IMR-90 (cell line): ENCODE results near the gene PRKCB. TPM values are rescaled to one million over a fixed set of nuclear protein-coding genes. Genes with fewer than 3 reads are reported as not detected.

Source experiments
- ATAC-seq: fragments of 200-7000 bp; cut with Tn5 transposase; 2 replicates; pipeline ENCODE4 v1.9.1; 2020; ENCODE audit warnings: low read depth, mild to moderate bottlenecking, moderate library complexity
- BruUV-seq: library from RNA; stranded (reverse); fragments of 400-500 nt; replicated peaks from 2 replicates; lab custom pipeline; 2021; lab: Mats Ljungman, UMichigan
- CTCF ChIA-PET: fragments of 300-600 bp; formaldehyde crosslinking; extraction: SDS; loops from one replicate; lab custom pipeline; 2021; ENCODE audit warnings: antibody characterized with exemption; lab: Yijun Ruan, JAX
- POLR2A ChIA-PET: fragments of 300-600 bp; sonication (Branson Sonifier 250); formaldehyde crosslinking; loops from one replicate; lab custom pipeline; 2022; ENCODE audit warnings: antibody characterized with exemption; ENCODE audit not compliant: unreplicated experiment; lab: Charles Lee
- DNase-seq: peaks from one replicate; pipeline ENCODE4 v3.0.0; 2013
- H2AFZ ChIP-seq: replicated peaks from 2 replicates; pipeline ENCODE3; 2013; ENCODE audit warnings: low read length, mild to moderate bottlenecking; ENCODE audit not compliant: poor library complexity
- H2AK5ac ChIP-seq: 2 replicates; pipeline ENCODE4 v1.6.1; 2013; ENCODE audit warnings: low read depth, low read length, inconsistent platforms
- H2AK9ac ChIP-seq: replicated peaks from 2 replicates; pipeline ENCODE3; 2013; ENCODE audit warnings: mild to moderate bottlenecking, low read depth, low read length, moderate library complexity; ENCODE audit not compliant: poor library complexity
- H2BK120ac ChIP-seq: 2 replicates; pipeline ENCODE4 v1.6.1; 2013; ENCODE audit warnings: low read depth, low read length, inconsistent platforms
- H2BK15ac ChIP-seq: 3 replicates; pipeline ENCODE4 v1.6.1; 2013; ENCODE audit warnings: low read depth, low read length, inconsistent platforms
- H2BK20ac ChIP-seq: 2 replicates; pipeline ENCODE4 v1.6.1; 2013; ENCODE audit warnings: low read depth, mild to moderate bottlenecking, inconsistent platforms, low read length, moderate library complexity
- H2BK5ac ChIP-seq: 2 replicates; pipeline ENCODE4 v1.6.1; 2013; ENCODE audit warnings: mild to moderate bottlenecking, low read depth, low read length, inconsistent platforms; ENCODE audit not compliant: poor library complexity, severe bottlenecking
- H3K14ac ChIP-seq: replicated peaks from 2 replicates; pipeline ENCODE4 v1.6.1; 2013; ENCODE audit warnings: low read depth, low read length, inconsistent platforms
- H3K18ac ChIP-seq: 2 replicates; pipeline ENCODE4 v1.6.1; 2013; ENCODE audit warnings: low read depth, low read length, control low read depth
- H3K23ac ChIP-seq: 2 replicates; pipeline ENCODE4 v1.6.1; 2013; ENCODE audit warnings: low read depth, low read length, inconsistent platforms
- H3K27ac ChIP-seq: 2 replicates; pipeline ENCODE4 v1.5.1; 2013; ENCODE audit warnings: mild to moderate bottlenecking, control low read depth, low read length; ENCODE audit not compliant: insufficient read depth
- H3K27me3 ChIP-seq: 2 replicates; pipeline ENCODE4 v1.6.1; 2013; ENCODE audit warnings: low read length; ENCODE audit not compliant: control insufficient read depth, insufficient read depth
- H3K36me3 ChIP-seq: 2 replicates; pipeline ENCODE4 v1.6.1; 2013; ENCODE audit warnings: low read length, mixed read lengths; ENCODE audit not compliant: control insufficient read depth, insufficient read depth
- H3K4ac ChIP-seq: 2 replicates; pipeline ENCODE4 v1.6.1; 2013; ENCODE audit warnings: low read depth, low read length, inconsistent platforms
- H3K4me1 ChIP-seq: 2 replicates; pipeline ENCODE4 v1.6.1; 2013; ENCODE audit warnings: low read length, mixed read lengths; ENCODE audit not compliant: control insufficient read depth, insufficient read depth
- H3K4me2 ChIP-seq: 2 replicates; pipeline ENCODE4 v1.6.1; 2013; ENCODE audit warnings: low read depth, mild to moderate bottlenecking, control low read depth, low read length, moderate library complexity
- H3K4me3 ChIP-seq: 2 replicates; pipeline ENCODE4 v1.5.1; 2013; ENCODE audit warnings: low read depth, mild to moderate bottlenecking, control low read depth, low read length, moderate library complexity; ENCODE audit not compliant: insufficient read depth
- H3K56ac ChIP-seq: 2 replicates; pipeline ENCODE4 v1.6.1; 2013; ENCODE audit warnings: low read length, inconsistent platforms; ENCODE audit not compliant: insufficient read depth; ENCODE audit errors: extremely low read depth
- H3K79me1 ChIP-seq, 2 experiments: 2 replicates each; pipeline ENCODE4 v1.6.1; 2013; ENCODE audit warnings: low read length in 2 of 2, inconsistent platforms in 1 of 2, low read depth in 1 of 2
- H3K9ac ChIP-seq: 2 replicates; pipeline ENCODE4 v1.6.1; 2013; ENCODE audit warnings: low read depth, low read length, control low read depth
- H3K9me1 ChIP-seq: 2 replicates; pipeline ENCODE4 v1.6.1; 2013; ENCODE audit warnings: low read length, inconsistent platforms; ENCODE audit not compliant: insufficient read depth
- H3K9me3 ChIP-seq: 2 replicates; pipeline ENCODE4 v1.6.1; 2013; ENCODE audit warnings: low read length; ENCODE audit not compliant: control insufficient read depth, insufficient read depth
- H4K20me1 ChIP-seq: 2 replicates; pipeline ENCODE4 v1.6.1; 2013; ENCODE audit warnings: low read length, inconsistent platforms; ENCODE audit not compliant: insufficient read depth
- H4K5ac ChIP-seq: 2 replicates; pipeline ENCODE4 v1.6.1; 2013; ENCODE audit warnings: mild to moderate bottlenecking, low read depth, low read length, control low read depth
- H4K8ac ChIP-seq, 2 experiments: 2 replicates each; pipeline ENCODE4 v1.6.1; 2013; ENCODE audit warnings: low read depth in 2 of 2, low read length in 2 of 2, control low read depth in 1 of 2, inconsistent platforms in 1 of 2
- H4K91ac ChIP-seq: 2 replicates; pipeline ENCODE4 v1.6.1; 2013; ENCODE audit warnings: low read depth, low read length, inconsistent platforms; ENCODE audit not compliant: insufficient read depth
- BHLHE40 ChIP-seq: fragments of 150-350 bp; IDR thresholded peaks from 2 replicates; pipeline ENCODE4 v1.6.1; 2016; ENCODE audit warnings: mild to moderate bottlenecking, low read depth, low read length
- CEBPB ChIP-seq: IDR thresholded peaks from 2 replicates; pipeline ENCODE4 v1.6.1; 2012; ENCODE audit warnings: low read depth, low read length, improper control_type of control experiment
- CHD1 ChIP-seq: IDR thresholded peaks from 2 replicates; pipeline ENCODE4 v1.6.1; 2012; ENCODE audit warnings: low read depth, low read length, improper control_type of control experiment
- ELK1 ChIP-seq: fragments of 150-350 bp; IDR thresholded peaks from 2 replicates; pipeline ENCODE4 v1.6.1; 2016; ENCODE audit warnings: low read depth, mild to moderate bottlenecking, low read length, moderate library complexity, borderline replicate concordance
- FOS ChIP-seq: fragments of 150-350 bp; IDR thresholded peaks from 2 replicates; pipeline ENCODE4 v1.6.1; 2016; ENCODE audit warnings: low read depth, low read length
- MAFK ChIP-seq: IDR thresholded peaks from 2 replicates; pipeline ENCODE4 v1.6.1; 2012; ENCODE audit warnings: low read depth, low read length, improper control_type of control experiment
- MAZ ChIP-seq: IDR thresholded peaks from 2 replicates; pipeline ENCODE4 v1.6.1; 2012; ENCODE audit warnings: low read depth, mild to moderate bottlenecking, low read length, improper control_type of control experiment, moderate library complexity, borderline replicate concordance
- MXI1 ChIP-seq: IDR thresholded peaks from 2 replicates; pipeline ENCODE4 v1.6.1; 2012; ENCODE audit warnings: low read depth, mild to moderate bottlenecking, low read length, moderate library complexity, borderline replicate concordance
- NFE2L2 ChIP-seq: fragments of 150-350 bp; IDR thresholded peaks from 2 replicates; pipeline ENCODE4 v1.6.1; 2016; ENCODE audit warnings: low read depth, mild to moderate bottlenecking, low read length
- POLR2A ChIP-seq: IDR thresholded peaks from 2 replicates; pipeline ENCODE4 v1.6.1; 2012; ENCODE audit warnings: mild to moderate bottlenecking, low read depth, low read length
- RAD21 ChIP-seq: IDR thresholded peaks from 2 replicates; pipeline ENCODE4 v1.6.1; 2012; ENCODE audit warnings: low read length, improper control_type of control experiment
- RCOR1 ChIP-seq: IDR thresholded peaks from 2 replicates; pipeline ENCODE4 v1.6.1; 2012; ENCODE audit warnings: mild to moderate bottlenecking, low read length, improper control_type of control experiment; ENCODE audit not compliant: insufficient replicate concordance
- RFX5 ChIP-seq: IDR thresholded peaks from 2 replicates; pipeline ENCODE4 v1.8.0; 2012; ENCODE audit warnings: low read depth, mild to moderate bottlenecking, low read length, moderate library complexity
- SMC3 ChIP-seq: fragments of 150-350 bp; IDR thresholded peaks from 2 replicates; pipeline ENCODE4 v1.6.1; 2016; ENCODE audit warnings: low read depth, mild to moderate bottlenecking, antibody characterized with exemption, low read length, moderate library complexity
- USF2 ChIP-seq: fragments of 150-350 bp; IDR thresholded peaks from 2 replicates; pipeline ENCODE4 v1.6.1; 2017; ENCODE audit warnings: mild to moderate bottlenecking, antibody characterized with exemption, low read length, low read depth
- WGBS, 2 experiments: methylation state at CpG; one replicate each; pipeline versions ENCODE4 v1.1.5 to v1.1.7; 2013; ENCODE audit warnings: missing lambda C conversion rate in 2 of 2; ENCODE audit not compliant: insufficient read length in 1 of 2; ENCODE audit errors: extremely low coverage in 2 of 2; 5-methylcytosine and 5-hydroxymethylcytosine counted together
- dilution Hi-C: fragments of 300-500 bp; cut with HindIII; formaldehyde crosslinking; loops from one replicate; pipeline ENCODE4 v1.14.3; 2018; ENCODE audit warnings: low sequenced_read_pairs; ENCODE audit not compliant: unreplicated experiment
- in situ Hi-C: fragments of 300-500 bp; cut with MboI; formaldehyde crosslinking; loops from 3 replicates; pipeline ENCODE4 v1.14.3; 2019; ENCODE audit warnings: low sequenced_read_pairs, inconsistent platforms, mixed read lengths
- intact Hi-C: fragments of 100-400 bp; cut with micrococcal nuclease; formaldehyde crosslinking; loops from 2 replicates; pipeline ENCODE4 v1.10.0; 2022
- polyA plus RNA-seq, 3 experiments: library from polyadenylated mRNA; depleted of rRNA; stranded (reverse); fragments of >200 nt; gene quantifications; 2 replicates each; pipeline ENCODE4 v1.2.3, GENCODE V29; 2012; ENCODE audit warnings: low replicate concordance in 1 of 3
- total RNA-seq: library from RNA; depleted of rRNA; stranded (reverse); fragments of >200 nt; gene quantifications from 2 replicates; pipeline ENCODE4 v1.2.3, GENCODE V29; 2012
- TF ChIP-seq, protein P1 (sequence below): conservative IDR thresholded peaks from 2 replicates; pipeline ENCODE4 v1.5.1; 2012; ENCODE audit warnings: mild to moderate bottlenecking, low read depth, low read length, improper control_type of control experiment

PRKCB gene
- total and polyA plus RNA-seq, 2 of the 4 experiments (the other 2 are of a cell fraction): under 0.01 TPM; not detected in 1

GRCh38 chr16:23914946-23915530 is 79.3 kb downstream of the PRKCB start:
- Histone ChIP-seq H4K5ac (no peak overlapping the region), H3K79me1 (no peaks in the 10 kb centered on the region), H2BK5ac (no peak overlapping the region), H2AK5ac (no peak overlapping the region), H3K9me3 (no peaks in the 10 kb centered on the region), H3K9me1 (no peaks in the 10 kb centered on the region), H3K14ac (no peak overlapping the region), H3K4ac (no peak overlapping the region), H3K23ac (no peak overlapping the region), H4K91ac (no peak overlapping the region), H2BK120ac (no peak overlapping the region), H2AFZ (no peak overlapping the region), H2AK9ac (no peak overlapping the region), H2BK20ac (no peak overlapping the region), H3K4me3 (no peak overlapping the region), H3K4me1 (no peaks in the 10 kb centered on the region), H3K9ac (no peak overlapping the region), H3K56ac (no peak overlapping the region), H3K27me3 (no peaks in the 10 kb centered on the region), H3K18ac (no peak overlapping the region), H3K27ac (no peak overlapping the region), H4K20me1 (no peaks in the 10 kb centered on the region), H2BK15ac (no peak overlapping the region), H3K4me2 (no peak overlapping the region), H4K8ac (no peak overlapping the region), H3K36me3 (no peaks in the 10 kb centered on the region)
- intact Hi-C loops: no loop called here
- DNase-seq (no peak), ATAC-seq (no peak)
- POLR2A ChIA-PET: no interaction called here
- BruUV-seq: no TSS peak
- WGBS, 2 experiments: no CpG with 5 or more reads among the region's 6 CpGs
- CTCF ChIA-PET: no interaction called here
- TF ChIP-seq MAZ (no peak), FOS (no peak), MXI1 (no peak), USF2 (no peak), CEBPB (no peak), RCOR1 (no peak), NFE2L2 (no peak), RAD21 (no peak), CHD1 (no peak), POLR2A (no peak), MAFK (no peak), SMC3 (no peak), BHLHE40 (no peak), RFX5 (no peak), ELK1 (no peak)
- TF ChIP-seq, protein P1, sequence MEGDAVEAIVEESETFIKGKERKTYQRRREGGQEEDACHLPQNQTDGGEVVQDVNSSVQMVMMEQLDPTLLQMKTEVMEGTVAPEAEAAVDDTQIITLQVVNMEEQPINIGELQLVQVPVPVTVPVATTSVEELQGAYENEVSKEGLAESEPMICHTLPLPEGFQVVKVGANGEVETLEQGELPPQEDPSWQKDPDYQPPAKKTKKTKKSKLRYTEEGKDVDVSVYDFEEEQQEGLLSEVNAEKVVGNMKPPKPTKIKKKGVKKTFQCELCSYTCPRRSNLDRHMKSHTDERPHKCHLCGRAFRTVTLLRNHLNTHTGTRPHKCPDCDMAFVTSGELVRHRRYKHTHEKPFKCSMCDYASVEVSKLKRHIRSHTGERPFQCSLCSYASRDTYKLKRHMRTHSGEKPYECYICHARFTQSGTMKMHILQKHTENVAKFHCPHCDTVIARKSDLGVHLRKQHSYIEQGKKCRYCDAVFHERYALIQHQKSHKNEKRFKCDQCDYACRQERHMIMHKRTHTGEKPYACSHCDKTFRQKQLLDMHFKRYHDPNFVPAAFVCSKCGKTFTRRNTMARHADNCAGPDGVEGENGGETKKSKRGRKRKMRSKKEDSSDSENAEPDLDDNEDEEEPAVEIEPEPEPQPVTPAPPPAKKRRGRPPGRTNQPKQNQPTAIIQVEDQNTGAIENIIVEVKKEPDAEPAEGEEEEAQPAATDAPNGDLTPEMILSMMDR: no peak
- in situ Hi-C loops: no loop called here
- dilution Hi-C loops: no loop called here
